ENCODE results near the gene TRMT6. TPM values are rescaled to one million over a fixed set of nuclear protein-coding genes. Genes with fewer than 3 reads are reported as not detected.

TRMT6 gene
- total RNA-seq, 2 experiments from 2014 or later = 8.1 TPM

DNA sequence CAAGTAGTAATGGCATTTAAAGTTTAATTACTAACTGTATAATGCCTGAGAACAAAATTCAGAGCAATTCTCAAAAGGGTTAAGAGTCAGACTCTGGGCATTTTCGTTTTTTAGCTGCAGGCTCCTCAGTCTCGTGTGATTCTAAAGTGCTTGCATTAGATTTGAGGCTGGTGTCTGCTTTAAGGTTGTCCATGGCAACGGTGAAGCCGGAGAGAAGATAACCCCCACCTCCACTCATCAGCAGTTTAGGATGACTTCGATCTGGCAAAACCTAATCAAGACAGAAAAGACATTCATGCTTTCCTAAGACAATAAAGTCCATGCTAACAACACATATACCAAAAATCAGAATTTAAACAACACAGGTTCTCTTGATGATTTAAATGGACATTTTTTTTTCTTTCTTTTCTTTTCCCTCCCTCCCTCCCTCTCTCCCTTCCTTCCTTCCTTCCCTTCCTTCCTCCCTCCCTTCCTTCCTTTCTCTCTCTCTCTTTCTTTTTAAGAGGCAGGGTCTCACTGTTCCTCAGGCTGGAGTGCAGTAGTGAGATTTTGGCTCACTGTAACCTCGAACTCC is 11.8 kb downstream of the TRMT6 start:
- TF ChIP-seq, protein P1, sequence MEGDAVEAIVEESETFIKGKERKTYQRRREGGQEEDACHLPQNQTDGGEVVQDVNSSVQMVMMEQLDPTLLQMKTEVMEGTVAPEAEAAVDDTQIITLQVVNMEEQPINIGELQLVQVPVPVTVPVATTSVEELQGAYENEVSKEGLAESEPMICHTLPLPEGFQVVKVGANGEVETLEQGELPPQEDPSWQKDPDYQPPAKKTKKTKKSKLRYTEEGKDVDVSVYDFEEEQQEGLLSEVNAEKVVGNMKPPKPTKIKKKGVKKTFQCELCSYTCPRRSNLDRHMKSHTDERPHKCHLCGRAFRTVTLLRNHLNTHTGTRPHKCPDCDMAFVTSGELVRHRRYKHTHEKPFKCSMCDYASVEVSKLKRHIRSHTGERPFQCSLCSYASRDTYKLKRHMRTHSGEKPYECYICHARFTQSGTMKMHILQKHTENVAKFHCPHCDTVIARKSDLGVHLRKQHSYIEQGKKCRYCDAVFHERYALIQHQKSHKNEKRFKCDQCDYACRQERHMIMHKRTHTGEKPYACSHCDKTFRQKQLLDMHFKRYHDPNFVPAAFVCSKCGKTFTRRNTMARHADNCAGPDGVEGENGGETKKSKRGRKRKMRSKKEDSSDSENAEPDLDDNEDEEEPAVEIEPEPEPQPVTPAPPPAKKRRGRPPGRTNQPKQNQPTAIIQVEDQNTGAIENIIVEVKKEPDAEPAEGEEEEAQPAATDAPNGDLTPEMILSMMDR (IDR thresholded peaks at IDR 0.05) = no peak
- H3K4me1 ChIP-seq (ENCODE audit: insufficient read depth, low read length) = no peaks in the 10 kb centered on the region
- ChIA-PET POLR2A (no interaction called here), CTCF (no interaction called here)
- intact Hi-C loops (cut with DNase I, micrococcal nuclease) = no loop called here
- H3K27me3 ChIP-seq (ENCODE audit: control insufficient read depth in 1 of 2, insufficient read depth in 2 of 2, low read length in 2 of 2) = no peaks in the 10 kb centered on the region
- Mint-ChIP-seq H3K4me1 (ENCODE audit: low read depth) (no peaks in the 10 kb centered on the region), H3K27ac (no peak overlapping the region), H3K9me3 (no peaks in the 10 kb centered on the region), H3K27me3 (no peaks in the 10 kb centered on the region), H3K4me3 (no peak overlapping the region), H3K36me3 (ENCODE audit: low read depth) (peaks cover 55% of the 10 kb centered on the region)
- H3K9me3 ChIP-seq (ENCODE audit: control insufficient read depth in 1 of 2, insufficient read depth in 1 of 2, low read length in 2 of 2) = no peaks in the 10 kb centered on the region
- DNase-seq (no peak), ATAC-seq (ENCODE audit: poor library complexity) (no peak)
- H3K36me3 ChIP-seq (ENCODE audit: insufficient read depth, low read length) = peaks cover 46% of the 10 kb centered on the region
- H3K27ac ChIP-seq (ENCODE audit: low read depth in 1 of 2, low read length in 2 of 2) = no peak overlapping the region
- no peak overlapping the region for H3K4me3 ChIP-seq (ENCODE audit: low read length)

DNA sequence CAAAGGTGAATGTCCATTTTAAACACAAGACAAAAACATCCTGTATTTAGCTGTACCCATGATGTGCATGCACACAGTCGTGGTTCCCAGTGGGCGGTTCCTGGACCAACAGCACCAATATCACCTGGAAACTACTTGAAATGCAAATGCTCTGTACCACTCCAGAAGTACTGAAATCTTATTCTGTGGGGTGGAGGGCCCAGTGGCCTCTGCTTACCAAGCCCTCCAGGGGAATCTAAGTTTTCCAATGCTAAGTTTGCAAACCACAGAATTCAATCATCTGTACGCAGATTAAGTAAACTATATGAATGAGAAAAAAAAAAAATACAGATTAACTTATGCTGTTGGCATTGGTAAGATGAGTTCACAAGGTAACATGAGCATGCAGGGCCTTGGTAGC is 14.1 kb downstream of the TRMT6 start:
- Mint-ChIP-seq H3K27me3 (no peaks in the 10 kb centered on the region), H3K4me1 (ENCODE audit: low read depth) (no peaks in the 10 kb centered on the region), H3K9me3 (no peaks in the 10 kb centered on the region), H3K4me3 (no peak overlapping the region), H3K36me3 (ENCODE audit: low read depth) (peaks cover 33% of the 10 kb centered on the region), H3K27ac (peak overlapping the region; percentile 14)
- CTCF ChIA-PET = interaction anchor here (0.7 to 1.9 kb wide), 2 partner anchors 12 to 366 kb away, joined by 3 to 4 read pairs; no protein-coding TSS in a partner anchor
- intact Hi-C loops (cut with DNase I, micrococcal nuclease) = no loop called here
- DNase-seq (no peak), ATAC-seq (ENCODE audit: poor library complexity) (no peak)
- Histone ChIP-seq H3K4me3 (ENCODE audit: low read length) (no peak overlapping the region), H3K27me3 (ENCODE audit: control insufficient read depth in 1 of 2, insufficient read depth in 2 of 2, low read length in 2 of 2) (no peaks in the 10 kb centered on the region), H3K9me3 (ENCODE audit: control insufficient read depth in 1 of 2, insufficient read depth in 1 of 2, low read length in 2 of 2) (no peaks in the 10 kb centered on the region), H3K27ac (ENCODE audit: low read depth in 1 of 2, low read length in 2 of 2) (no peak overlapping the region), H3K4me1 (ENCODE audit: insufficient read depth, low read length) (no peaks in the 10 kb centered on the region), H3K36me3 (ENCODE audit: insufficient read depth, low read length) (peaks cover 23% of the 10 kb centered on the region)
- TF ChIP-seq, protein P1 (IDR thresholded peaks at IDR 0.05) = no peak
- POLR2A ChIA-PET = no interaction called here

DNA sequence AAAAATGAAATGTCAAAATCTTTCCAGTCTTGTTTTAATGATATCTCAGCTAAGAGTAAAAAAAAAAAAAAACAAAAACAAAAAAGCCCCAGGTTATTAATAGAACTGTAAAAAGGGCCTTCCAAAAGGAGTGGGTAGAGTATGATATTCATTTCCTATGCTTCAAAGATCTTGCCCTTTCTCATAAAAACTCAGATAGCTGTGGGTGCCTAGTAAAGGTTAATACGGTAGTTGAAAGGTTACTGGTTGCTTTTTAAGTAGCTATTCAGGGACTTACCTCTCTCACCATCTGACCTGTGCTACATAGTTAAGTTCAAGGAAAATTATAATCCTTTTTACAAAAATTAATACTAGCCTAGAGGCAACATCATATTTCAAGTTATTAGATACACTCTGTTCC is 14.9 kb downstream of the TRMT6 start:
- H3K4me3 ChIP-seq (ENCODE audit: low read length) = no peak overlapping the region
- ATAC-seq (ENCODE audit: poor library complexity) (no peak), DNase-seq (no peak)
- H3K4me3 Mint-ChIP-seq = no peak overlapping the region
- no peaks in the 10 kb centered on the region for H3K4me1 Mint-ChIP-seq (ENCODE audit: low read depth)
- H3K36me3 ChIP-seq (ENCODE audit: insufficient read depth, low read length) = peaks cover 14% of the 10 kb centered on the region
- no peaks in the 10 kb centered on the region for H3K9me3 ChIP-seq (ENCODE audit: control insufficient read depth in 1 of 2, insufficient read depth in 1 of 2, low read length in 2 of 2)
- H3K27me3 Mint-ChIP-seq = no peaks in the 10 kb centered on the region
- TF ChIP-seq, protein P1 (IDR thresholded peaks at IDR 0.05) = no peak
- H3K27ac Mint-ChIP-seq = no peak overlapping the region
- H3K27ac ChIP-seq (ENCODE audit: low read depth in 1 of 2, low read length in 2 of 2) = no peak overlapping the region
- intact Hi-C loops (cut with DNase I, micrococcal nuclease) = no loop called here
- H3K36me3 Mint-ChIP-seq (ENCODE audit: low read depth) = peaks cover 25% of the 10 kb centered on the region
- no peaks in the 10 kb centered on the region for H3K9me3 Mint-ChIP-seq
- no peaks in the 10 kb centered on the region for H3K27me3 ChIP-seq (ENCODE audit: control insufficient read depth in 1 of 2, insufficient read depth in 2 of 2, low read length in 2 of 2)
- H3K4me1 ChIP-seq (ENCODE audit: insufficient read depth, low read length) = no peaks in the 10 kb centered on the region
- POLR2A ChIA-PET = interaction anchor here (0.6 kb wide), 1 partner anchor 59 kb away, joined by 3 read pairs; no protein-coding TSS in a partner anchor
- CTCF ChIA-PET = interaction anchor here (1.9 kb wide), 1 partner anchor 12 kb away, joined by 4 read pairs; no protein-coding TSS in a partner anchor
